NCI-H1105 treated with DMSO at 0.1 percent for 48 hours (cell line): Measurements from ENCODE around the gene PPM1N.

Source experiments
- DNase-seq: peaks from one replicate; lab custom pipeline; 2025; lab: John Stamatoyannopoulos, UW

PPM1N gene

GRCh38 chr19:45542234-45542668 lies 44.0 kb downstream of the PPM1N start:
- peak; percentile 45 for DNase-seq

GRCh38 chr19:45547211-45547770 lies 49.0 kb downstream of the PPM1N start:
- no peak for DNase-seq

- DNase-seq = no peak
These were observed 49.8 kb downstream of the PPM1N start for GRCh38 chr19:45547965-45548609.
